WTC11 (cell line): Measurements from ENCODE around the gene ZNF8. TPM values are rescaled to one million over a fixed set of nuclear protein-coding genes. Genes with fewer than 3 reads are reported as not detected.

Experiments
- ATAC-seq: fragments of 200-7000 bp; cut with Tn5 transposase; 2 replicates; pipeline ENCODE4 v1.10.0; 2021; ENCODE audit warnings: mild to moderate bottlenecking, moderate library complexity
- CTCF ChIA-PET: fragments of 300-600 bp; sonication (Branson Sonifier 250); formaldehyde crosslinking; loops from one replicate; lab custom pipeline; 2021; ENCODE audit warnings: antibody characterized with exemption; lab: Charles Lee
- POLR2A ChIA-PET: fragments of 350-600 bp; sonication (Branson Sonifier 250); formaldehyde crosslinking; loops from one replicate; lab custom pipeline; 2021; ENCODE audit warnings: antibody characterized with exemption; lab: Charles Lee
- DNase-seq: peaks from one replicate; pipeline ENCODE4 v3.0.0; 2021; ENCODE audit warnings: low spot score
- H3K27ac Mint-ChIP-seq: 2 replicates; pipeline ENCODE4 v1.8.0; 2021; ENCODE audit warnings: mixed read lengths
- H3K27me3 Mint-ChIP-seq: 2 replicates; pipeline ENCODE4 v1.8.0; 2021; ENCODE audit warnings: low read depth, mild to moderate bottlenecking, moderate library complexity, mixed read lengths
- H3K36me3 Mint-ChIP-seq: 2 replicates; pipeline ENCODE4 v1.8.0; 2021; ENCODE audit warnings: mixed read lengths
- H3K4me1 Mint-ChIP-seq: 2 replicates; pipeline ENCODE4 v1.8.0; 2022; ENCODE audit warnings: mixed read lengths
- H3K4me3 Mint-ChIP-seq: 2 replicates; pipeline ENCODE4 v1.8.0; 2021; ENCODE audit warnings: mild to moderate bottlenecking, moderate library complexity, mixed read lengths
- H3K9me3 Mint-ChIP-seq: 2 replicates; pipeline ENCODE4 v1.8.0; 2021; ENCODE audit warnings: mixed read lengths
- ARID4B ChIP-seq: sonication (generic); formaldehyde crosslinking; IDR thresholded peaks from 2 replicates; pipeline ENCODE4 v1.8.0; 2023; ENCODE audit warnings: missing genetic modification reagents, mild to moderate bottlenecking, borderline replicate concordance
- CREB1 ChIP-seq: sonication (generic); formaldehyde crosslinking; IDR thresholded peaks from 2 replicates; pipeline ENCODE4 v1.8.0; 2023; ENCODE audit warnings: mild to moderate bottlenecking, missing genetic modification reagents
- ELF4 ChIP-seq: sonication (generic); formaldehyde crosslinking; IDR thresholded peaks from 2 replicates; pipeline ENCODE4 v1.8.1; 2022; ENCODE audit warnings: low read depth, mild to moderate bottlenecking, moderate library complexity, missing genetic modification reagents
- FOXP1 ChIP-seq: sonication (generic); formaldehyde crosslinking; IDR thresholded peaks from 2 replicates; pipeline ENCODE4 v1.8.0; 2022; ENCODE audit warnings: missing genetic modification reagents, mild to moderate bottlenecking, moderate library complexity, borderline replicate concordance
- NFATC4 ChIP-seq: fragments of 250-450 bp; sonication (Bioruptor Pico); IDR thresholded peaks from 2 replicates; pipeline ENCODE4 v1.9.0; 2021; ENCODE audit warnings: mild to moderate bottlenecking
- OVOL2 ChIP-seq: fragments of 250-450 bp; sonication (Bioruptor Pico); IDR thresholded peaks from 2 replicates; pipeline ENCODE4 v1.9.0; 2021; ENCODE audit warnings: mild to moderate bottlenecking, borderline replicate concordance
- SMAD4 ChIP-seq: sonication (generic); formaldehyde crosslinking; IDR thresholded peaks from 2 replicates; pipeline ENCODE4 v1.8.0; 2022; ENCODE audit warnings: mild to moderate bottlenecking, missing genetic modification reagents
- TCF7 ChIP-seq: sonication (generic); formaldehyde crosslinking; IDR thresholded peaks from 2 replicates; pipeline ENCODE4 v1.8.0; 2022; ENCODE audit warnings: mild to moderate bottlenecking, low read depth, missing genetic modification reagents, moderate library complexity
- TP53 ChIP-seq: sonication (generic); formaldehyde crosslinking; IDR thresholded peaks from 2 replicates; pipeline ENCODE4 v1.8.1; 2023; ENCODE audit warnings: mild to moderate bottlenecking, missing genetic modification reagents
- USF1 ChIP-seq: sonication (generic); formaldehyde crosslinking; IDR thresholded peaks from 2 replicates; pipeline ENCODE4 v1.8.0; 2022; ENCODE audit warnings: mild to moderate bottlenecking, missing genetic modification reagents
- ZNF232 ChIP-seq: sonication (generic); formaldehyde crosslinking; IDR thresholded peaks from 2 replicates; pipeline ENCODE4 v1.8.0; 2022; ENCODE audit warnings: mild to moderate bottlenecking, missing genetic modification reagents
- ZNF396 ChIP-seq: fragments of 250-450 bp; sonication (Bioruptor Pico); IDR thresholded peaks from 2 replicates; pipeline ENCODE4 v1.8.0; 2021; ENCODE audit warnings: mild to moderate bottlenecking, moderate library complexity, borderline replicate concordance
- total RNA-seq: library from RNA; stranded (reverse); gene quantifications from 3 replicates; pipeline ENCODE4 v1.2.3, GENCODE V29; 2021
- TF ChIP-seq, protein P1 (sequence below): sonication (generic); formaldehyde crosslinking; IDR thresholded peaks from 2 replicates; pipeline ENCODE4 v1.8.1; 2022; ENCODE audit warnings: low read depth, mild to moderate bottlenecking, moderate library complexity, missing genetic modification reagents, borderline replicate concordance
- TF ChIP-seq, protein P2 (sequence below): fragments of 250-450 bp; sonication (Bioruptor Pico); conservative IDR thresholded peaks from 2 replicates; pipeline ENCODE4 v1.9.0; 2021; ENCODE audit warnings: mild to moderate bottlenecking
- TF ChIP-seq, protein P3 (sequence below): fragments of 250-450 bp; sonication (Bioruptor Pico); IDR thresholded peaks from 2 replicates; pipeline ENCODE4 v1.9.0; 2021; ENCODE audit warnings: mild to moderate bottlenecking
- TF ChIP-seq, protein P4 (sequence below): sonication (generic); formaldehyde crosslinking; IDR thresholded peaks from 2 replicates; pipeline ENCODE4 v1.8.0; 2023; ENCODE audit warnings: mild to moderate bottlenecking, missing genetic modification reagents
- TF ChIP-seq, protein P5 (sequence below): sonication (generic); formaldehyde crosslinking; IDR thresholded peaks from 2 replicates; pipeline ENCODE4 v1.8.1; 2023; ENCODE audit warnings: mild to moderate bottlenecking, missing genetic modification reagents
- TF ChIP-seq, protein P6 (sequence below): sonication (generic); formaldehyde crosslinking; IDR thresholded peaks from 2 replicates; pipeline ENCODE4 v1.8.1; 2022; ENCODE audit warnings: missing genetic modification reagents, borderline replicate concordance

Gene ZNF8
- total RNA-seq, 1 experiment from 2014 or later = 18.8 TPM

DNA sequence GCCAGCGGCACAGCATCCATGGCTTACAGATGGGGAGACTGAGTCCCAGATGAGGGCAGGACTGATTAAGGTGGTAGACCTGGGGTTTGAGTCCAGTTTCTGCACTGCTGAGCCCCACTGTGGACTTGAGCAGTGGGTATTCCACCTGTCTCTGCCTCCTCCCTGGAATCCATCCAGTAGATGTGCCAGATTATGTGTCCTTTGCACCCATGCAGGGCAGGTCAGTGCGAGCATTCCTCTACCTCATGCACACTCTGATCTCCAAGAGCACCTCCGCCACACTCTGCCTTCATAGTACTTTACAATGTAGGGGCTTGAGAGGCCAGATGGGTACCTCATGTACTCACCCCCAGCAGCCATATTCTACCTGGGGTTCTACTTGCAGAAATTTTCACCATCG lies 58.1 kb downstream of the ZNF8 start (continued):
- TF ChIP-seq USF1 (CRISPR knock-in tag) = no peak
- no peak for TF ChIP-seq FOXP1 (CRISPR knock-in tag)
- TF ChIP-seq, protein P1, sequence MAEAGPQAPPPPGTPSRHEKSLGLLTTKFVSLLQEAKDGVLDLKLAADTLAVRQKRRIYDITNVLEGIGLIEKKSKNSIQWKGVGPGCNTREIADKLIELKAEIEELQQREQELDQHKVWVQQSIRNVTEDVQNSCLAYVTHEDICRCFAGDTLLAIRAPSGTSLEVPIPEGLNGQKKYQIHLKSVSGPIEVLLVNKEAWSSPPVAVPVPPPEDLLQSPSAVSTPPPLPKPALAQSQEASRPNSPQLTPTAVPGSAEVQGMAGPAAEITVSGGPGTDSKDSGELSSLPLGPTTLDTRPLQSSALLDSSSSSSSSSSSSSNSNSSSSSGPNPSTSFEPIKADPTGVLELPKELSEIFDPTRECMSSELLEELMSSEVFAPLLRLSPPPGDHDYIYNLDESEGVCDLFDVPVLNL = no peak
- TF ChIP-seq, protein P2, sequence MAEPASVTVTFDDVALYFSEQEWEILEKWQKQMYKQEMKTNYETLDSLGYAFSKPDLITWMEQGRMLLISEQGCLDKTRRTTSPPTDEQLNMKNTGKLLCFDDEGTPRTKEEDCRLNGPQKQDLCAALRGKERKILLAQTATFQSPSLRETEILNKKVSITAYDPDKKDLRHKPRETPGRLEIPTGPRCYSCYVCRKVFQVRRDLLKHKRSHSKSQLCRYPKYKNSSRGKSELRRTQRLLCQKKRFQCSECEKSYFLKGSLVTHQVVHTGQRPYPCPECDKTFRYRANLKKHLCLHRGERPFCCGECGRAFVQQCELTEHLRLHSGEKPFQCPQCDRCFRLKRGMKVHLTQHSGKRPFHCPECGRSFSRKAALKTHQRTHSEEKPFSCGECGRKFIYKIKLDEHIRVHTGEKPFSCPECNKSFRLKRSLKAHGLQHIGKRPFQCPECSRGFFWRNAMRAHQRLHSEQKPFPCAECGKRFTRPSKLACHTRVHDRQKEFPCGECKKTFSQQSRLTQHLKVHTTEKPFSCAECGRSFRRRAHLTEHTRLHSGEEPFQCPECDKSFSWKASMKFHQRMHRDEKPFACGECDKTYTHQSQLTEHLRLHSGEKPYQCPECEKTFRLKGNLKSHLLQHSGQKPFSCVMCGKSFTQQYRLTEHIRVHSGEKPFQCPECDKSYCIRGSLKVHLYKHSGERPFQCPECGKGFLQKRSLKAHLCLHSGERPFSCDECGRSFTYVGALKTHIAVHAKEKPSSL = no peak
- TF ChIP-seq, protein P3, sequence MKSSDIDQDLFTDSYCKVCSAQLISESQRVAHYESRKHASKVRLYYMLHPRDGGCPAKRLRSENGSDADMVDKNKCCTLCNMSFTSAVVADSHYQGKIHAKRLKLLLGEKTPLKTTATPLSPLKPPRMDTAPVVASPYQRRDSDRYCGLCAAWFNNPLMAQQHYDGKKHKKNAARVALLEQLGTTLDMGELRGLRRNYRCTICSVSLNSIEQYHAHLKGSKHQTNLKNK (CRISPR knock-in tag) = no peak
- no peak for TF ChIP-seq TCF7
- TF ChIP-seq OVOL2 (CRISPR knock-in tag) = no peak
- TF ChIP-seq SMAD4 (CRISPR knock-in tag) = no peak
- no peak for TF ChIP-seq CREB1 (CRISPR knock-in tag)
- no peak for TF ChIP-seq ARID4B (CRISPR knock-in tag)
- TF ChIP-seq ELF4 (CRISPR knock-in tag) = no peak
- TF ChIP-seq, all 79 proteins: peak for 0

GRCh38 chr19:58338336-58338735 lies 59.6 kb downstream of the ZNF8 start:
- H3K36me3 Mint-ChIP-seq = peaks cover 24% of the 10 kb centered on the region
- no peak overlapping the region for H3K27ac Mint-ChIP-seq
- no peak for DNase-seq
- peaks cover 3% of the 10 kb centered on the region; the same call in 1 of the 2 replicates for H3K9me3 Mint-ChIP-seq
- no peak for ATAC-seq
- H3K4me3 Mint-ChIP-seq = no peak overlapping the region
- ChIA-PET CTCF (interaction anchor here (0.7 to 1.6 kb wide), 5 partner anchors 19 to 37 kb away, joined by 4 to 6 read pairs (median 5); partner anchors contain the start of gene ZNF497), POLR2A (no interaction called here)
- H3K27me3 Mint-ChIP-seq = peaks cover 3% of the 10 kb centered on the region; the same call in 1 of the 2 replicates
- H3K4me1 Mint-ChIP-seq = no peaks in the 10 kb centered on the region
- TF ChIP-seq ZNF232 (CRISPR knock-in tag) = no peak
- TF ChIP-seq, protein P1 = no peak
- TF ChIP-seq, protein P4, sequence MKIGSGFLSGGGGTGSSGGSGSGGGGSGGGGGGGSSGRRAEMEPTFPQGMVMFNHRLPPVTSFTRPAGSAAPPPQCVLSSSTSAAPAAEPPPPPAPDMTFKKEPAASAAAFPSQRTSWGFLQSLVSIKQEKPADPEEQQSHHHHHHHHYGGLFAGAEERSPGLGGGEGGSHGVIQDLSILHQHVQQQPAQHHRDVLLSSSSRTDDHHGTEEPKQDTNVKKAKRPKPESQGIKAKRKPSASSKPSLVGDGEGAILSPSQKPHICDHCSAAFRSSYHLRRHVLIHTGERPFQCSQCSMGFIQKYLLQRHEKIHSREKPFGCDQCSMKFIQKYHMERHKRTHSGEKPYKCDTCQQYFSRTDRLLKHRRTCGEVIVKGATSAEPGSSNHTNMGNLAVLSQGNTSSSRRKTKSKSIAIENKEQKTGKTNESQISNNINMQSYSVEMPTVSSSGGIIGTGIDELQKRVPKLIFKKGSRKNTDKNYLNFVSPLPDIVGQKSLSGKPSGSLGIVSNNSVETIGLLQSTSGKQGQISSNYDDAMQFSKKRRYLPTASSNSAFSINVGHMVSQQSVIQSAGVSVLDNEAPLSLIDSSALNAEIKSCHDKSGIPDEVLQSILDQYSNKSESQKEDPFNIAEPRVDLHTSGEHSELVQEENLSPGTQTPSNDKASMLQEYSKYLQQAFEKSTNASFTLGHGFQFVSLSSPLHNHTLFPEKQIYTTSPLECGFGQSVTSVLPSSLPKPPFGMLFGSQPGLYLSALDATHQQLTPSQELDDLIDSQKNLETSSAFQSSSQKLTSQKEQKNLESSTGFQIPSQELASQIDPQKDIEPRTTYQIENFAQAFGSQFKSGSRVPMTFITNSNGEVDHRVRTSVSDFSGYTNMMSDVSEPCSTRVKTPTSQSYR (CRISPR knock-in tag) = no peak
- no peak for TF ChIP-seq TCF7
- no peak for TF ChIP-seq ZNF396 (CRISPR knock-in tag)
- no peak for TF ChIP-seq TP53 (CRISPR knock-in tag)
- no peak for TF ChIP-seq NFATC4 (CRISPR knock-in tag)
- TF ChIP-seq, protein P5, sequence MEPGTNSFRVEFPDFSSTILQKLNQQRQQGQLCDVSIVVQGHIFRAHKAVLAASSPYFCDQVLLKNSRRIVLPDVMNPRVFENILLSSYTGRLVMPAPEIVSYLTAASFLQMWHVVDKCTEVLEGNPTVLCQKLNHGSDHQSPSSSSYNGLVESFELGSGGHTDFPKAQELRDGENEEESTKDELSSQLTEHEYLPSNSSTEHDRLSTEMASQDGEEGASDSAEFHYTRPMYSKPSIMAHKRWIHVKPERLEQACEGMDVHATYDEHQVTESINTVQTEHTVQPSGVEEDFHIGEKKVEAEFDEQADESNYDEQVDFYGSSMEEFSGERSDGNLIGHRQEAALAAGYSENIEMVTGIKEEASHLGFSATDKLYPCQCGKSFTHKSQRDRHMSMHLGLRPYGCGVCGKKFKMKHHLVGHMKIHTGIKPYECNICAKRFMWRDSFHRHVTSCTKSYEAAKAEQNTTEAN (CRISPR knock-in tag) = no peak
- TF ChIP-seq, protein P6, sequence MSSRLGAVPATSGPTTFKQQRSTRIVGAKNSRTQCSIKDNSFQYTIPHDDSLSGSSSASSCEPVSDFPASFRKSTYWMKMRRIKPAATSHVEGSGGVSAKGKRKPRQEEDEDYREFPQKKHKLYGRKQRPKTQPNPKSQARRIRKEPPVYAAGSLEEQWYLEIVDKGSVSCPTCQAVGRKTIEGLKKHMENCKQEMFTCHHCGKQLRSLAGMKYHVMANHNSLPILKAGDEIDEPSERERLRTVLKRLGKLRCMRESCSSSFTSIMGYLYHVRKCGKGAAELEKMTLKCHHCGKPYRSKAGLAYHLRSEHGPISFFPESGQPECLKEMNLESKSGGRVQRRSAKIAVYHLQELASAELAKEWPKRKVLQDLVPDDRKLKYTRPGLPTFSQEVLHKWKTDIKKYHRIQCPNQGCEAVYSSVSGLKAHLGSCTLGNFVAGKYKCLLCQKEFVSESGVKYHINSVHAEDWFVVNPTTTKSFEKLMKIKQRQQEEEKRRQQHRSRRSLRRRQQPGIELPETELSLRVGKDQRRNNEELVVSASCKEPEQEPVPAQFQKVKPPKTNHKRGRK (CRISPR knock-in tag) = no peak
